Measurements from ENCODE around the gene TEX2.
"Not testable (repeated sequence)": the region's sequence is repeated elsewhere in the genome, so short reads cannot be mapped to it uniquely, and the experiment has no call there.

Gene TEX2

DNA sequence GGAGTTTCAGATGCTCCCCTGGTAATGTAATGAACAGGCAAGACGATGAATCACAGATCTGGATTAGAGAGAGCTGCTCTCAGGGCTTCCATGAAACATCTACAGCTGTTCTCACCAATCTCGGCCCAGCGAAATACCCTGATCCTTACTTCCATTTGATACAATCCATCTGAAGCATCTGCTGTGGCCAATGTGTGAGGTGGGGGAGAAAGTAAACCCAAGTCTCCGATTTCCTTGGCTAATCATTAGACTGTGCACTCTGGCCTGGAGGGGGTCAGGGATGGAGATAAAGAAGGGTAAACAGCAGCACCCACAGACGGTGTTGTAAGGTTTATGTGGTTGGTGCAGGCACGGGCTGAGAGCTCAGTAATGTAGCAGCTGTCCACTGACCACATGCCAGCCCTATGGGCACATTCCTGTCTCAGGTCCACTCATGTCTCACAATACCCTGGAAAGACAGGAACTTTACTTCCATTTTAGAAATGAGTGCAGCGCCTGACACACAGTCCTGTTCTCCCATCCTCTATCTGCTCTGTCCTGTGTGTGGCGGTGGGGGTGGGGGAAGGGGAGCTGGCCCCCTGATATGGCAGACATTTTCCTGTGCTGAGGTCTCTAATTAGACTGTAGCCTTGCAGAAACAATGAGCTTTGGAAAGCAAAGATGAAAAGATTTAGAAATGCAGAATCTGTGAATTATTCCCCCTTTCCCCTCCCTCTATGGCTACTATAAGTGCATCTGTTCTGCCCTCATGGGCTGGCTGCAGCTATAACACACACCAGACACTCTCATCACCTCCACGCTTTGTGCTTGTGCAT lies 84.8 kb downstream of the TEX2 start:
- no peak for FAIRE-seq

DNA sequence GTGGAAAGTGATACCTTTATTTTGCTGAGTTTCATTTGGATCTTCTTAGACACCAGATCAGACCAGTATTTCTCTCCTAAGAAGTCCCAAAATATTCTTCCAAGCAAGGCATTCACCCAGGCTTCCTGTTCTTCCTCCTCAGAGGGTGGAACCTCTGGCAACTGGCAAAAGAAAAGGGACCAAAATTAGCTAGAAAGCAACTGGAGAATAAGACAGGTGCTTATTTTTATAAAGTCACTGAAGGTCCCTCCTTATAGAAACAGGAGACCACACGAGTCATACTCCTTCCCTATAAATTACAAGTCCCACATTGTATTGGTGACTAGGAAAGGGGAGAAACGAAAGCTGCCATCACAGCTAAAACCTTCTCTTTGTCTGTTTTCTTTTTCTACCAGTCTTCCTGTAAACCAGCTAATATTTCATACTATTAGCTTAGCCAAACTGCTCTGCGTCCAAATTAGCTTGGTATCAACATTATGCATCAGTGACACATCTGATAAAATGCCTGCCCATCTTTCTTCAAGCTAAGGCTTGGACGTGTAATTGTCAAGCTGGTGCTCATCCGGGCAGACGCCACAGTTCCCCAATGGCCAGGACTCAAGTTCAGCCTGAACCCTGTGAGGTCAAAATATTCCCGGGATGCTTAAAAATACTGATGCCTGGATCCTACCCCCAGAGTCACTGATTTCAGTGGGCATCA lies 85.6 kb downstream of the TEX2 start:
- FAIRE-seq: no peak

DNA sequence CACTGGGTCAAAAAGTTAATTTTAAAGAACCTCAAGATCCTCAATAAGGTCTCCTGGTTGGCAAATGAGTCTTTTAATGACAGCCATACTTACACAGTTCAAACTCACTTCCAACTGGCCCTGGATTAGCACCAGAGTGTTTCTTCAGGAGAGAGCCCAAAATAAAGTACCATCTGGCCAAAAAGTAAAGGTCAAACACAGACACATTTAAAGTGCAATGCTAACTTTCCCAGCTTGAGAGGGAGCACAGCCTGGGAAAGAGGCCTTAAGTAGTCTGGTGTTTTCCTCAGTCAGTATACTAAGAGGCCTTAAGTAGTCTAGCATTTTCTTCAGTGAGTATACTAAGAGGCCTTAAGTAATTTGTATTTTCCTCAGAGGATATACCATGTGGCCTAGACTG lies 86.5 kb downstream of the TEX2 start:
- no peak for FAIRE-seq

DNA sequence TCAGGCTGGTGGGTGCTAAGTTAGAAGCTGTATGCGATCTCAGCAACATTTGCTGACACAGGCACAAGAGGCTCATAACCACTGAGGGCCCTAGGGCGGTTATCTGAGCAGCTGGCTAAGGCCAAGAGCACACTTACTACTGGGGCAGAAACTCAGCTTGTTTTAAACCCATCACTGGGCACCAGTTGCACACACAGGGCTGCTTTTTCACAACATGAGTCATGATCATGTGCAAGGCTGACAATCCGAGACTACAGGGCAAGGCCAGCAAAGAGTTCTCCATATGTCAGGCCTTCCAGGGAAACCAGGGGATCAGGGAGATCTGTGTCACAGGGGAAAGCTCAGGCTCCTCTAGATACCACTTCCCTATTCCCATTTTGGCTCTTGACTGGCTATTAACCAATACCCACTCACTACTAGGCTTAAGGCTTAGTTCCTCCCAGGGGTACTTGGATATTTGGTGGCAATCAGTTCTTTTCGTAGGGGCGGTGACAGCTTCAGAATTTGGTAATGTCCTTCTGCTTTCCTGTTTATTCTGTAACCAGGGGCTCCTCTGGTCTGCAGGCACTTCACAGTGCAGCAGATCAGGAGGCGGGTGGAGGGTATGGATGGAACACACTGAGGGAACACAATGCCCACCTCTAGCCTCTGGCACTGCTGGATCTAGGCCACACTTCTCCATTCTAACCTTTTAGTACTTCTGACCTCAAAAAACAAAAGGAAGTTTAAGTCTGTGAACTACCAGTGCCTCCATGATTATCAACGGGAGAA lies 88.2 kb downstream of the TEX2 start:
- no peak for FAIRE-seq

DNA sequence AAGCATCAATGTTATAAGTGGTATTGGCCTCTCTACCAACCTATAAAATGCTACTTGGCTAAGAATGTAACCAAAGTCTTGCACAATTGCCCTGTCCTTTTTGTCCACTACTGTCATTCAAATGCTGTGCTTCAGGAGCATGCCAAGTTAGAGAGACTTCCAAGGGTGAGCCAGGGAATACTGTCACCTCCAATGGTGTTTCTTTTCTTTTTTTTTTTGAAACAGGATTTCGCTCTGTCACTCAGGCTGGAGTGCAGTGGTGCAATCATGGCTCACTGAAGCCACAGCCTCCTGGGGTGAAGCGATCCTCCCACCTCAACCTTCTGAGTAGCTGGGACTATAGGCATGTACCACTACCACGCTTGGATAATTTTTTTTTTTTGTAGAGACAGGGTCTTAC lies 89.4 kb downstream of the TEX2 start:
- FAIRE-seq: no peak

DNA sequence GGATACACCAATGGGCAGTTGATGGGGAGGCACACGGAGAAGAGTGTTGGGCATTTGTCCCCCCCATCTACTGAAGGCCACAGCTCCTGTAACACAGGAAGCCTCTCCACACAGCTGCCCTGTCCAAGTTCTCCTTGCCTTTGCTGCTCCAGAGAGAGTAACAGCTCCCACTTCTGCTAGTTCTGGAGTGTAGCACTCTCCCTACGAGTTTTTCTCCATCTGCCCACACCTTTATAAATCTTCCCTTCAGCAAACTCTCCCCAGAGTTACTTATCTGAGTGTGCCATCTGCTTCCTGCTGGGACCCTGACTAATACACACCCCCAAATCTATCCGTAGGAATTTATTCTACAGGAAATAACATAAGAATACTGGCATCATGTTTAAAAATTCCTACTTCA lies 90.5 kb downstream of the TEX2 start:
- FAIRE-seq: no peak

DNA sequence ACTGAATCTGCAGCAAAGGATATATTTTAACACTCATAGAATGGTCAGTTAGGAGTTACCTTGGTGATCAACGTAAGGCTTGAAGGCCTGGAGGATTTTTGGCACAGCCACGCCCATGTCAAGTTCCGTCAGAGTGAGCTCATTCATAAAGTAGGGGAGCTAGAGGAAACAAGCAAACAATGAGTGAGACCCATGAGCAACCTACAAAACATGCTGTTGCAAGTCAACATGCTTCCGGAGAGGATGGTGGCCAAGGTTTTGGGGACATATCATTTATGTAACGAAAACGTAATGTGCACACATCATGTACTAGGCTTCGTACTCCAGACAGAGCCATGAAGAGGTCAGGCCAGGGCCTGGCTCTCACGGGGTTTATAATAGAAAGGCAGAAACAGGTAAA lies 92.0 kb downstream of the TEX2 start:
- no peak for FAIRE-seq

DNA sequence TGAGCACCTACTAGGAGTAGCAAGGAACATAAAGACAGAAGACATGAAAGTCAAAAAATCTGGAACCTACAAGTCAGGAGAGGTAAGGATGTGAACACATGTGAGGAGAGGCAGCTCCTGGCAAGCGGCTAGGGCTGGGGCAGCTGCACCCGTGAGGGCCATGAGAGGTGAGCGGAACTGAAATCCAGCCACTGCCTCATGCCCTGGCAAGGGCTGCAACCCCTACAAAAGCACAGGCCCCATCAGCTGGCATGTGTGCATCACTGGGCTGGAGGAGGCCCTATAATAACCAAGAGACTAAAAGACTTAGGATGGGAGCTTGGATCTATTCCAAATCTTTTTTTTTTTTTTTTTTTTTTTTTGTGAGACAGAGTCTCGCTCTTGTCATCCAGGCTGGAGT lies 92.8 kb downstream of the TEX2 start:
- FAIRE-seq: no peak

DNA sequence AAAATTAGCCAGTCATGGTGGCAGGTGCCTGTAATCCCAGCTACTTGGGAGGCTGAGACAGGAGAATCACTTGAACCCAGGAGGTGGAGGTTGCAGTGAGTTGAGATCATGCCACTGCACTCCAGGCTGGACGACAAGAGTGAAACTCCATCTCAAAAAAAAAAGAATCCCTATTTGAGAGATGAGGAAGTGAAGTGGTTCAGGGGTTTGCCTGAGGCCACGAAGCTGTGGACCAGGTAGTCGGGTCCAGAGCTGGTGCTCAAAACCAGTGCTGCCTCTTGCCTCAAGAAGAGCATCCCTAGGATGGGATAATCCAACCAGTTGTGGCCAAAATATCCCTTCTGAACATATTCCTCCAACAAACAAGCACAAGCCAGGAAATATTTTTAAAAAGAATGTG lies 95.4 kb downstream of the TEX2 start:
- FAIRE-seq: not testable (repeated sequence)

DNA sequence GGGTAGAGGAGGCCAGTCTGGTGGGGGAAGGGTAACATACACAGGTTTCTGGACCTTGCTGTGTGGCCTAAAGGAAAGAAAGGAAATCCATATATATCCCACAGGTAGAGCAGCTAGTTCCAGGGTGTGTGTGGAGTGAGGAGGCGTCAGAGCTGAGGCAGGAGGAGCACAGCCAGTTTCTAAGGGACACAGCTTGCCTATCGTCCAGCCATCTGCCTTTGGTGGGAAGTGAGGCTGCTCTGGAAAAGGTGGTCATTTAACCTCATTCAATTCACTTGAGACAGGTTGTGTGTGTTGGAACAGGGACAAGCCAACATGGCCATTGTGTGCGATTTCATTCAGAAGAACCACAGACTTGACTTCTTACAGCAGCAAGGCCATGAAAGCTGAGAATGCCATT lies 96.2 kb downstream of the TEX2 start:
- FAIRE-seq: no peak

DNA sequence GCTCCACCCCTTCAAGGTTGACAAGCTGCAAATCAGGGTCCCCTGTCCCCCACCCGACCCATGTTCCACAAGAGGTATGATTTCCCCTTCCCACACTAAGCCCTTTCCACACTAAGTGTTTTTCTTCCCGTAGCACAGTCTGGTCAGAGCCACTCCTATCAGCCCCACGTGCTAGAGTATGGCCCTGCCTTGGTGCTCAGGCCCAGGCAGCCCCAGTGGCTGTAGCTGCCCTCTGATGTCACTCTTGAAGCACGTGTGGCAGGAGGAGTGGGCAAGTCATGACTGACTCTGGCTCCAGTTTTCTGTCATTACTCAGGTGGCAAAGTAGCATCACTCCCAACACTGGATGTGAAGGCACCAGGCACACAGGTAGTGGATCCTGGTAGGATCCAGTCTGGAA lies 97.7 kb downstream of the TEX2 start:
- no peak for FAIRE-seq

DNA sequence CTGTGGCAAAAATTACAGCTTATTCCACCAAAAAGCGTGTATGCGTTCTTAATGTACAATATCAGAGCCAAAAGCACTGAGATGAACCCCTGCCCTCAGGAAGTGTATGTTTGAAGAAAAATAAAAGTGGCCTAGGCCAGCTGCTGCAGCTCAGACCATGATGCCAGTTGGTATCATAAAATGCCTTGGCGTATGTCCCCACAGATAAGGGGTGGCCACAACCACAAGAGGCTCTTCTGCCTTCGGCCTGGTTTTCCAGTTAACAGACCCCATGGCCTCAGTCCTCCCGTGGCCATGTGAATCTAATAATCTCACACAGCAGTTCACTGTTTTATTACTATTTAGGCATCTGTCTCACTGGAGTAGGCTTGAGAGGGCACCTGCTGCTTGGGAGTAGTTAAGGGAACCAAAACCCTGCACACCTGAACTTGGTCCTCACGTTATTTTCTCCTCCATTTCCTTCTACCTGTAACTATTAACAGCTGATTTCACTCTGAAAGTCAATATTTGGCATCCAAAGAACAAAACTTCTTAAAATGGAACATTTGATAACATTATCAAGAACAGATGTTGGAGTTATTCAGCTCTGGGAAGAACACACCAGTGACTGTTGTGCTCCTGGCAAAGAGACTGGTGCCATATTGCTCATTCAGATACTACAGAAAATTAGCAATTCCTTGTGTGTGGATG lies 98.3 kb downstream of the TEX2 start:
- no peak for FAIRE-seq

DNA sequence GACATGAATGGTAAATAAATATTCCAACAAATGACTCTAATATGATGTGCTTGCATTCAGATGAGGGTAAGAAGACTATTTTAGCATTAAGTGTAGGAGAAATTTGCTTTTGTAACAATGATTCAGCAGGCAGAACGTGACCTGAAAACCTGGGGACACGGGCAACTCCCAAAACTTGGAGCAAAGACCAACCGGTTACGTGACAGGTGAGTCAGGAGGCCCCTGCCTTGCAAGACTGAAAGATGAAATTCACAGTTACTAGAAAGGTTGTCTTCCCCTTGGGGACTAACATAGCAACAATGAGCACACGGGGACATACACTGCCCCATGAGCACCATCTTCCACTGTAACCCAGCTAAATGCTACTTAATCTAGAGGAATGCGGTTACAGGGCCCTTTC lies 99.6 kb downstream of the TEX2 start:
- FAIRE-seq: no peak

DNA sequence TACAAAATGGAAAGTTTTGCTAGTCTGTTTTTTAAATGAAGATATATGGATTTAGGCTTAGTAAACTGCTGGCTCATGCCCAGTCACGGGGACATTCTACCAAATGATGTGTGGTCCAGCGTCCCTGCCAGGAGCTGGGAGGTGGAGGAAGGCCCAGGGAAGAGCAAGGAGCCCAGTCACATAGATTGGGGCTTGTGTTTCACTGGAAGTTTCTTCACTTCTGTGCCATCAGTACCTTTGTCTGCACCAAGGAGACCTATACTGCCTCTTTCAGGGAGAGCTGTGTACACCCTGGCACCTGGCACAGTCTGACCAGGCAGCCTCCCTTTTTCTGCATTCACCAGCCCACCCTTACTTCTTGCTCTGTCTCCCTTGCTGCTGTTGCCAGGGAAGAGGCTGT lies 100.5 kb downstream of the TEX2 start:
- no peak for FAIRE-seq

DNA sequence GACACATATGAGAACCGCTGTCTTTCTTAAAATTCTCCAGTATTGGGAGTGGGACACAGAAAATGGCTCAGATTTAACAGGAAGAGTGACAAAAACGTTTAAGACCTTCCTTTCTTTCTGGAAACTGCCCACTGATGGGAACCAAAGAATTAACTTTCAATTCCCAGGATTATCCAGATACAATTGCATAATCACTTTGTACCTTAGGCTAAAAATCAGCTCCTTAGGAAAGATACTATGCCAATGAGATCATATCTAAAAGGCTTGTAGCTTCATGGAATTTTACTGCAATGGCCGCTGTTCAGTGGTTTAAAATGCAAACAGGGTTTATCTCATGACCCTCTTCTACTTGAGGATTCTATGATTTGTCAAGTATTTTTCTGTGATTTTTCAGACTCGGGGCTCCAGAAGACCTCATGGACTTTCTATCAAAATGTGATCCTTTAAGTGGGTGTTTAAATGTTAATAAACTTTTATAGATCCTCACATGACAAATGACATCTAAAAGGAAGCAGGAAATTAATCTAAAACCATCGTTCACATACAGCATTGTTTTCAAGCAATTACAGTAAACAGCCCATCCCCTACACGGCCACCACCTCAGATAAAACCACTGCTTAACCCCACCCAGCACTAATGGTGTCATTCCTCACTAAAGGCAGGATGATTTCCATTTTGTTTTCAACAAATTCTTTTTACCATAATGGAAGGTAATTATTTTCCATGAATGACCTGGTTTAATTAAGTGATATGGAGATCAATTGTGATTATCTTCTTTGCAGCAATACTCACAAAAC lies 101.5 kb downstream of the TEX2 start:
- FAIRE-seq: no peak

DNA sequence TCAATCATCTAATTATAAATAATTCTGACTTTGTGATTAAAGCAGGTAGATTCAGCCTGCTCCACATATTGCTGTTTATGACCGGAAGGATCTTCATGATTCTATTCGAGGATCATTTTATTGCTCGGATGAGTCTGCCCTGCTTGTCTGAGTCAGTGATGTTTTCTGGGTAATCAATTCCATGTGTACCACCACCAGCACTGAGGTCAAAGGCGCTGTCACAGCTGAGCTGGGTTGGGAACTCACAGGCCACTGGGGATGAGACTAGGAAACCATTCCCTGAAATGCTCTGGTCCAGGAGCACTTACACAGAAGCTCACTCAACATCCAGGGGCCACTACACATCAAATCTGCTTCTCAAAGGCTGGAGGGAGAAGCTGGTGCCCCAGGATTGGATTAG lies 102.7 kb downstream of the TEX2 start:
- no peak for FAIRE-seq

DNA sequence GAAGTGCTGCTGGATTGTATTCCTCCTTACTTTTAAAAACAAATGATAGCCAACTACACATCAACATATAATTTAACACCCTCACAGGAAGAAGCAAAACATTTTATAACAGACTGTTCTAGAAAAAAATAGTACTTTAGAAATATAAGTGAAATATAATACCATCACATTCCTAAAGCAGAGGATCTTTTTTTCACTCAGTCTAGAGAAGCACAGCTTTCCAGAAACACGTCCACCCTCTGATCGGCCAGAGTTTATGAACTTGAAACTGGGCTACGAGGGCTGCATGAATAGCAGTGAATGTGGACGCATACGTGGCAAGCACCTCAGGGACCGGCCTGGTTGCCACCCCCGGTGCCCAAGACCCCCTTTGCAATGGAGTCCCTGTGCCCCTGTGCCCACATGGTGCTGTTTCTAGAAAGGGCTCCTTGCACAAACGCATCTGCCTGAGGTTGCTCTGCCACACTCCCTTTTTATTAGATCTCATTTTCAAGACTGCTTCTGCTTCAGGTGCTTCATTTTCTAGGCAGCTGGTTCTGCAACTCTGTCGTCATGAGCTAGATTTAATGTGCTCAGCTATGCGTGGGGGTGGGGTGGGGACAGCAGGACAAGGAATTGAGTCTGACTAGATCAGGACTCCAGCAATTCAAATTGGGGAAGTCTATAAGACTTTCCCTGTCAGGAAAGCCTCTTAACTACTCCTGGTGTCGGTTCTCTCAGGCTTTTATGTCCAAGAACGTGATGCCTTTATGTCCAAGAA lies 104.0 kb downstream of the TEX2 start:
- FAIRE-seq: no peak

DNA sequence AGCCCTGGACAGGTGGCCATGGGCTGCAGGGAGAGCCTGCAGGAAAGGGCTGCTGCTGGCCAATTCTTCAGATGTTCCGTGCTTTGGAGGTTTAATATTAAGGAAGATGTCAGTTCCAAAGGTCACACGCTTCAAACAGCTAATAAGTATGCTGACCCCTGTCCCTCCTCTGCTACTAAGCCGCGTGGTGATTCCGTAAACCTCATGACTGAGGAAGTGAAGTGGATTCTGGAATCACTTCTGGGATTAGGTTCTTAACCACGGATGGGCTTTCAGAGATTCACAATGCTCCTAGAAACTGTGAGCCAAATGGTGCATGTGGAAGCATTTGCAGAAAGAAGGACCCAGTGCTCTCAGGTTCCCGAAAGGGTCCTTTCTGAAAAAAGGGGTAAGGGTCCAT lies 104.7 kb downstream of the TEX2 start:
- no peak for FAIRE-seq

DNA sequence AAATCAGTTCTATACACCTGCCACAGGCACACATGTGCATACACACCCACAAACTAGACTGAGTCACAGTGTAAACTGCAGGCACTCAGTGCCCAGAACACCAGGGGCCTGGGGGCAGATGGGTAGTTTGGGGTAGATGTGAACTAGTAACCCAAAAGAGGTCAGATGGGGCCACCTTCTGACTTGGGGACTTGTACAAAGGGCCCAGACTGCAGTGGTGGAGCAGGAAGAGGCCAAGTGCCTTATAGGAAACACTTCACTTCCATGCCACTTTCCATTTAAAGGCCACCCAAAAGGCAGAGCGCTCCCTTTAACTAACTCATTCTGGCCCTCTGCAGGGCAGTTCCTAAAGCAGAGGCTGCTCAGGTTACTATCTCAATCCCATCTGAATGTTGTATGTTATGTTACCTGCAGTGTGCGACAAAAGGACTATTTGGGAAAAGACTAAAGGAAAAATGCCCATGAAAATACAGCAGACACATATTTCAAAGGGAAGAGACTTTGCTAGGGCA lies 105.3 kb downstream of the TEX2 start:
- no peak for FAIRE-seq

DNA sequence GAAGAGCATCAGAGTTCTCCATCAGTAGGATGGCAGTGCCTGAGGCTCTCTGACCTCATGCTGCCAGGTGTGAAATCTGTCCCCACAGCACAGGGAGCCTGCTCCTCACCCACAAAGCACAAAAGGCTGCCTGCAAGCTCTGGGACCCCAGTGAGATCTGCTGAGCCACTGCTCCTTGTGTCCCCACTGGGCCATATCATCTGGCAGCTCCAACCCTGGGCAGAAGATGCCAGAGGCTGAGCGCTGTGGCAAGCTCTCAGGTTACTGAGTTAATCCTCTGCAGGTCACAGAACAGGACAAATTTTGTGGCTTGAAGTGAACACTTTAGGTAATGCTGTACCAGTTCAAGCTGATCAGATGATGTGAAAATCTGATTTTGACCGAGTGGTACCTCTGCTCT lies 106.4 kb downstream of the TEX2 start:
- no peak for FAIRE-seq

DNA sequence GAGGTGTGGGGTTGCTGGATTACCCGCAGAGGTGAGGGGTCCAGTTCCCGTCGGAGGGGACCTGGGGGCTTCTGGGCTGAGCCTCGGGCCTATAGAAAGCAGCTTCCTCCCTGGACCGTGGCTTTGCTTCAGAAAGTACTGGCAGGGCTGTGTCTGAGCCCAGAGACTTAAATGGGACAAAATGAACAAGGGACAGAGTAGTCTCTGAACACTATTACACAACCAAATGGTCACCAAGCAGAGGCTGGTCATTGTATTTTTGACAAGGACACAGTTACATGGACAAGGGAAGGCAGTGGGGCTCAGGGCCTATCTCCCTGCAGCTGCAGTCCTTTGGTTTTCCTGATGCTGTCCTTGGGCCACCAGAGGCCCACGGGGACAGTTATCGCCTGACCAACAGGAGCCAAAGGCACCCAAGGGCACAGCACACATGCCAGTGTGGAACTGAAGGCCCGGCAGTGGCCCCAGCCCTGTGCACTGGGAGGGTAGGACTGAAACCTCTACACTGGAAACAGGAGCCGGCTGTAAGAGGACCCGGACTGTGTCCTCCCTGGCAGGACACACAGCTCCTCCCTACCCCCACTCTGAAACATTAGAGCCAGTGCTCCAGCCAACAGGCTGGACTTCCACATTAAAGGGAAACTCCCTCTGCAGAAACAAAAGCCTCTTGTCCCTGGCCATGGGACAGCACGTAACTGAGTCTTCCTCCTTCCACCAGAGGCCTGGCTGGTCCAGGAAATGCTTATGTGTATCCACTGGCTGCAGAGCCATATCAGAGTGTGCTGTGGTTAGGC lies 107.1 kb downstream of the TEX2 start:
- FAIRE-seq: no peak
